Measurements from ENCODE around the gene FBXW9. TPM values are rescaled to one million over a fixed set of nuclear protein-coding genes. Genes with fewer than 3 reads are reported as not detected.
A peak's percentile ranks its signal among the peaks of the same experiment; 100 is the strongest.
"Not testable (repeated sequence)": the region's sequence is repeated elsewhere in the genome, so short reads cannot be mapped to it uniquely, and the experiment has no call there.

FBXW9 gene
- total RNA-seq (ENCODE audit: insufficient read depth, low replicate concordance) = not detected

DNA sequence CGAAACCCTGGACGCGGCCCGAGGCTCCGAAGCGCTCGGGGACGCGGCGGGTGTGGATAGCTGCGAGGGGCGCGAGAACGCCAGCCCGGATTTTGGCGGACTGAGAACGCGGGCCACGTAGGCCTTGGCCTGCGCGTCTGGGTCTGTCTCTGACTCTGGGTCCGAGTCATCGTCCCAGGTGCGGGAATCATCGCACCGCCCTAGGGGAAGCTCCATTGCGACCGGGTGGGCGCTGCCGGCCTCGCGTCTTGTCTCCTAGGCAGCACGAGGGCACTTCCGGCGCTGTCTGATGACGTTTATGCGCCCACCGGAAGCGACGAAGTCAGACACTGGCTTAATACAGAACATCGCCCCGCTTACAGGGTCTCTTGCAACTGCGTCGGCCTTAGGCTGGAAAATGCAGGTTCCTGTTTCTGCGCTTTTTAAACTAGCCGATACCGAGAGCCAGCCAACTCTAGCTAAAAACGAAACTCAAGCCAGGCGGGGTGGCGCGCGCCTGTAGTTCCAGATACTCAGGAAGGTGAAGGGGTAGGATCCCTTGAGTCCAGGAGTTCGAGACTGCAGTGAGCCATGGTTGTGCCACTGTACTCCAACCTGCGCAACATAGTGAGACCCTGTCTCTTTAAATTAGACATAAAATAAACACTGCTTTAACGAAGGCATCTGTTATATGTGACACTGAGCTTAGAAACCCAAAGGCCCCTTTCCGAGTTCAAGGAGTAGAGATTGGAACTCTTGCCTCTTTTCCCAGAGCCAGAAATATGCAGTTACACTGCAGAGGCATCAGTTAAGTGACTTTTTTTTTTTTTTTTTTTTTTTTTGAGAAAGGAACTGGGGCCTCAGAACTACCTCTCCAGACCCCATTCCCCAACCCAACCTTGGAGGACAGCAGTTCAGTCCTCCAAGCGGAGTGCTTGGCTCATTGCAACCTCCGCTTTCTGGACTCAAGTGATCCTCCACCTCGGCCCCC lies at the start of gene FBXW9:
Gene FBXW9, minus strand, starts transcription at position 266 of the 970 bp plus-strand sequence. Its CDS starts 50 bp downstream, at position 216.
- peak; percentile 96 for DNase-seq (ENCODE audit: low spot score)

DNA sequence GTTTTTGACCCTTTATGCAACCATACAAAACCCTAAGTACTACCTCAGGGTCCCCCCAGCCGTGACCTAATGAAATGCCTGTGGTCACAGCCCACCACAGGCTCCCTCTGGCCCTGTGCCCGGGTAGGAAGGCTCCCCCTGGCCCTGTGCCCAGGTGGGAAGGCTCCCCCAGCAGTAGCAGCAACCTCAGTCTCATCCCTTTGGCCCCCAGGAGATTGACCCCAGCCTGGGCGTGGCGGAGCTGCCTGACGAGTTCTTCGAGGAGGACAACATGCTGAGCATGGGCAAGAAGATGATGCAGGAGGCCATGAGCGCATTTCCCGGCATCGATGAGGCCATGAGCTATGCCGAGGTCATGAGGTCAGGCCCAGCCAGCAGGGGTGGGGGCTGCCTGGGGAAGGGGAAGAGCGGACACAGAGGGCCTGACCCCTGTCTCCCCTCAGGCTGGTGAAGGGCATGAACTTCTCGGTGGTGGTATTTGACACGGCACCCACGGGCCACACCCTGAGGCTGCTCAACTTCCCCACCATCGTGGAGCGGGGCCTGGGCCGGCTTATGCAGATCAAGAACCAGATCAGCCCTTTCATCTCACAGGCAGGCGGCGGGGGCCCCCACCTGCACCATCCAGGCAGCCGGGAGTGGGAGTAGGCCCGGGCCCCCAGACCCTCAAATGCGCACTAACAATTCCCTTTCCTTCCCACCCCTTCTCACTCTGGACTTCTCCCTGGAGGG lies 48.9 kb upstream of the FBXW9 start:
- no peak for DNase-seq (ENCODE audit: low spot score)

GRCh38 chr19:12737835-12738351 lies 41.5 kb upstream of the FBXW9 start:
- DNase-seq (ENCODE audit: low spot score) = no peak

DNA sequence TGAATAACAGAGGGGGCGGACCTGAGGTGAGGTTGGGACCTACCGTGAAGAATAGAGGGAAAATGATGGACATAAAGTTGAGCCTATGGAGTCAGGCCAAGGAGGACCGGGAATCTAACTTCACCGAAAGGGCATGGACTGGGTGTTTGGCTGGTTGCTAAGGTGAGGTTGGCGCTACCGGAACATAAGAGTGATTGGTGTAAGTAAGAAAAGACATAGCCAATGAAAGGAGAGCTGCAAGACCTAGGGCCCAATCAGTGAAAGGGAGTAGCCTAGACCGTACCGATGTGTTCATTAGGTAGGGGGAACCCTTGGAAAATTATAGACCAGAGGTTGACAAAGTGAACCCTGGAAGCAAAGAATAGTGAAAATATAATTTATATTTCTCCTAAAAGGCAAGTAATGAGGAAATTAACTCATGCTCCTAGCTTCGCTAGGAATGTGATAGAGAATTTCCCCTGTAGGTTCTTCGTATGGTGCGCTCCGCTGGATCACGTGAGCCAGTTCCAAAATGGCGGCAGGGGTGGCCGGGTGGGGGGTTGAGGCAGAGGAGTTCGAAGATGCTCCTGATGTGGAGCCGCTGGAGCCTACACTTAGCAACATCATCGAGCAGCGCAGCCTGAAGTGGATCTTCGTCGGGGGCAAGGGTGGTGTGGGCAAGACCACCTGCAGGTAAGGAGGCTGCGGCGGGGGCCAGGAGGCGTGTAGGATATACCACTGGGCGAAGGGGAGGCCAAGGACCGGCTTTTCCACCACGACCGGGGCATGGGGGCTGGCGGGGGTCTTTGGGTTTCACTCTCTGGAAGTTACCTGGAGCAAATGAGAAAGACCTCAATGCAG lies 40.8 kb upstream of the FBXW9 start, which contains the start of gene GET3:
Gene GET3, plus strand, starts transcription at position 503 of the 840 bp plus-strand sequence. Its CDS starts 9 bp downstream, at position 512.
- peak; percentile 100 for DNase-seq (ENCODE audit: low spot score)

GRCh38 chr19:12733369-12734214 lies 37.2 kb upstream of the FBXW9 start:
- peak; percentile 32 for DNase-seq (ENCODE audit: low spot score)

GRCh38 chr19:12731337-12731736 lies 34.9 kb upstream of the FBXW9 start:
- no peak for DNase-seq (ENCODE audit: low spot score)

GRCh38 chr19:12730064-12730463 lies 33.6 kb upstream of the FBXW9 start:
- DNase-seq (ENCODE audit: low spot score) = no peak

- no peak for DNase-seq (ENCODE audit: low spot score)
Observed at GRCh38 chr19:12727745-12728433, 31.5 kb upstream of the FBXW9 start.

GRCh38 chr19:12726988-12727316 lies 30.5 kb upstream of the FBXW9 start:
- DNase-seq (ENCODE audit: low spot score) = no peak

DNA sequence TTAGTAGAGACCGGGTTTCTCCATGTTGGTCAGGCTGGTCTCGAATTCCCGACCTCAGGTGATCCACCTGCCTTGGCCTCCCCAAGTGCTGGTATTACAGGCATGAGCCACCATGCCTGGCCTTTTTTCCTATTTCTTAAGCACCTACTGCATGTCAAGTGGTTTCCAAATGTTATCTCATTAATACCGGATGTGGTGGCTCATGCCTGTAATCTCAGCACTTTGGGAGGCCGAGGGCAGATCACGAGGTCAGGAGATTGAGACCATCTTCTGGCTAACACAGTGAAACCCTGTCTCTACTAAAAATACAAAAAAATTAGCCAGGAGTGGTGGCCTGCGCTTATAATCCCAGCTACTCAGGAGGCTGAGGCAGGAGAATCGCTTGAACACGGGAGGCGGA lies 29.2 kb upstream of the FBXW9 start:
- DNase-seq (ENCODE audit: low spot score) = not testable (repeated sequence)

DNA sequence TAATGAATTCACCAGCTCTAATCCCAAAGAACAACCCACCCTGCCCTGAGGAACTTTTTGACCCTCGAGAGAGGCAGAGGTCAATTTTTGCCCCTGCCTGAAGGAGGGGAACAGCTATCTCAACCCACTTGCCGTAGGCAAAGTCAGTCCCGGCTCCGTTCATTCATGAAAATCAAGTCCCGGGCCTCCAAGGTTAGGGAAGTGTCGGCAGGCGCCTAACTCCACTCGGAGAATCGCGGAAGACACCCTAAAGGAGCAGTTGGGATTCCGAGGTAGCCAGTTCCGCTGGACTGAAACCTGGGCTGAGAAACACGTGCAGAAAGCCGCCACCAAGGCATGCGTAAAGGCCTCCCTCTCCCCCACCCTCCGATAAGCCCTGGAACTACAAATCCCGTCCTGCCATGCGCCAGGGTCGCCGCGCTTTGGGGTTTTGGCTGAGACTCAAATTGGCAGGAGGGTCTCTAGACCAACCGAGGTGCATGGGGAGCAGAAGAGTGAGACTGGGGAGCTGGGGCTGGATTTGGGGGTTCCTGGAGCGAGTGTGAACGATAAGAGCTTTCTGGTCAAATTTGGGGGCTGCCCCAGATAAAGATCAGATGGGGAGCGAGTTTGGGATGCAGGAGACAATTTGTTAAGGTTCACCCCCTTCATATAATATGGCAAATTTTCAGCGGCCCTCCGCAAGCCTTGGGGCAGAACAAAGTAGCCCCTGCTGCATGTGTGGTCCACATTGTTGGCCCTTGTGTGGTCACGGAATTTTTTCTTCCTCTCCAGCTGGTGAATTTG lies 27.4 kb upstream of the FBXW9 start, which contains the start of gene TNPO2:
Gene TNPO2, minus strand, starts transcription at position 292 of the 786 bp plus-strand sequence. CDS start 2,955 bp downstream, outside the sequence.
- DNase-seq (ENCODE audit: low spot score) = peak; percentile 73

DNA sequence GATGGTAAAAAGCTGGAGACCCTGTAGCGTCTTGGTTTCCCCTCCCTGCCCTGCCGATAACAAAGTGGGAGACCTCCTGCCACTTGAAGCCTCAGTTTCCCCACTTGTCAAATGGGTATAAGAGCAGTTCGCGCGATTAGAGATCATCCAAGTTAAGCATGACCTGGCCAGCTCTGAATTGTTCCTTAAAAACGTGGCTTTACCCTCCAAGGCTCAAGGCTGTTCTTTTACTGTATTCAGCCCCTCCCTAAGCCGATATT lies 26.9 kb upstream of the FBXW9 start:
- no peak for DNase-seq (ENCODE audit: low spot score)

- peak; percentile 99 for DNase-seq (ENCODE audit: low spot score)
Observed at GRCh38 chr19:12722566-12723380, 26.3 kb upstream of the FBXW9 start.

GRCh38 chr19:12721656-12722565 lies 25.5 kb upstream of the FBXW9 start:
- DNase-seq (ENCODE audit: low spot score) = peak; percentile 75

- peak; percentile 28 for DNase-seq (ENCODE audit: low spot score)
Observed at GRCh38 chr19:12720851-12721655, 24.6 kb upstream of the FBXW9 start.

DNA sequence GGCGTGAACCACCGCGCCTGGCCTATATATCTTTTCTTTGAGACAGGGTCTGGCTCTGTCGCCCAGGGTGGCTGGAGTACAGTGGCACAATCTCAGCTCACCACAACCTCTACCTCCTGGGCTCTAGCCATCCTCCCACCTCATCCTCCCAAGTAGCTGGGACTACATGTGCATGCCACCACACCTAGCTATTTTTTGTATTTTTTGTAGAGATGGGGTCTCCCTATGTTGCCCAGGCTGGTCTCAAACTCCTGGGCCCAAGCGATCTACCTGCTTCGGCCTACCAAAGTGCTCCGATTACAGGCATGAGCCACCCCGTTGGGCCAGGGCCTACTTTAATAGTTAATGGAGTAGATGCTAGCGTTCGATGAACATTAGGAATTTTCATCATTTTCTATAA lies 23.9 kb upstream of the FBXW9 start:
- DNase-seq (ENCODE audit: low spot score) = no peak

Measured in umbilical cord (tissue), 2 donors.